A549 (cell line): ENCODE data around the gene IL2RG. TPM values are rescaled to one million over a fixed set of nuclear protein-coding genes. Genes with fewer than 3 reads are reported as not detected.

Source experiments
- ATAC-seq, 2 experiments: fragments of 200-7000 bp in 1 of 2; fragments of >200 bp in 1 of 2; cut with Nextera tagmentation in 1 of 2; cut with Tn5 transposase in 1 of 2; 3 replicates each; pipeline versions ENCODE4 v1.8.0 to v1.9.1; 2018 to 2020; ENCODE audit warnings: mild to moderate bottlenecking in 1 of 2, moderate library complexity in 1 of 2
- CTCF ChIA-PET: fragments of 300-600 bp; sonication (Branson Sonifier 250); formaldehyde crosslinking; extraction: SDS; loops from one replicate; lab custom pipeline; 2021; ENCODE audit warnings: antibody characterized with exemption, inconsistent platforms; lab: Yijun Ruan, JAX
- POLR2A ChIA-PET: fragments of 350-600 bp; formaldehyde crosslinking; extraction: SDS; loops from one replicate; lab custom pipeline; 2021; ENCODE audit warnings: antibody characterized with exemption, inconsistent platforms; lab: Yijun Ruan, JAX
- DNase-seq, 2 experiments: peaks; one replicate each; pipeline versions ENCODE4 v3.0.0 to v3.0.0-alpha.2; 2011 to 2016; ENCODE audit warnings: low read depth in 1 of 2, low spot score in 1 of 2
- FAIRE-seq: peaks from 2 replicates; lab custom pipeline; 2011; peaks lifted over from hg19 to GRCh38; lab: Jason Lieb, UNC
- H3K27ac ChIP-seq, 2 experiments: fragments of >200 bp; sonication (Bioruptor Twin); formaldehyde crosslinking; 3 replicates each; pipeline ENCODE4 v1.5.1; 2016 to 2017
- H3K4me1 ChIP-seq: fragments of >200 bp; sonication (Bioruptor Twin); formaldehyde crosslinking; 3 replicates; pipeline ENCODE4 v1.6.1; 2016
- H3K4me2 ChIP-seq: fragments of >200 bp; sonication (Bioruptor Twin); formaldehyde crosslinking; 3 replicates; pipeline ENCODE4 v1.6.1; 2016
- H3K4me3 ChIP-seq: fragments of >200 bp; sonication (Bioruptor Twin); formaldehyde crosslinking; 3 replicates; pipeline ENCODE4 v1.5.1; 2016
- H3K9me3 ChIP-seq: fragments of >200 bp; sonication (Bioruptor Twin); formaldehyde crosslinking; 3 replicates; pipeline ENCODE4 v1.6.1; 2016
- CBX2 ChIP-seq: fragments of 200-600 bp; sonication (generic); IDR thresholded peaks from 2 replicates; pipeline ENCODE4 v1.6.1; 2016; ENCODE audit warnings: low read depth, mild to moderate bottlenecking, borderline replicate concordance
- CBX8 ChIP-seq: fragments of 200-600 bp; sonication (generic); IDR thresholded peaks from 2 replicates; pipeline ENCODE4 v1.6.1; 2016
- CEBPB ChIP-seq, 2 experiments: fragments of >200 bp in 1 of 2; sonication (Bioruptor Twin) in 1 of 2; formaldehyde crosslinking in 1 of 2; IDR thresholded peaks; 2 replicates each; pipeline ENCODE4 v1.6.1; 2012 to 2016
- EP300 ChIP-seq, 2 experiments: fragments of >200 bp; sonication (Bioruptor Twin); formaldehyde crosslinking; IDR thresholded peaks; 2 replicates in 1 of 2; 3 replicates in 1 of 2; pipeline ENCODE4 v1.6.1; 2016 to 2017
- ESRRA ChIP-seq: fragments of 150-350 bp; IDR thresholded peaks from 2 replicates; pipeline ENCODE4 v1.6.1; 2014; ENCODE audit warnings: mild to moderate bottlenecking, low read length, borderline replicate concordance
- FOSL2 ChIP-seq, 2 experiments: fragments of 450-650 bp in 1 of 2; fragments of >200 bp in 1 of 2; sonication (Bioruptor Twin) in 1 of 2; formaldehyde crosslinking; IDR thresholded peaks; 2 replicates each; pipeline versions ENCODE4 v1.5.0 to v1.6.1; 2016 to 2020; ENCODE audit warnings: mild to moderate bottlenecking in 1 of 2, moderate library complexity in 1 of 2
- FOXS1 ChIP-seq: fragments of 250-450 bp; sonication (Bioruptor Pico); IDR thresholded peaks from 2 replicates; pipeline ENCODE4 v1.5.0; 2020; ENCODE audit warnings: mild to moderate bottlenecking, moderate library complexity
- GATA3 ChIP-seq: IDR thresholded peaks from 2 replicates; pipeline ENCODE4 v1.6.1; 2012; ENCODE audit warnings: borderline replicate concordance
- HEYL ChIP-seq: fragments of 250-450 bp; sonication (Bioruptor Pico); IDR thresholded peaks from 2 replicates; pipeline ENCODE4 v1.8.0; 2021; ENCODE audit warnings: mild to moderate bottlenecking, moderate library complexity
- HOXA7 ChIP-seq: fragments of 250-450 bp; sonication (Bioruptor Pico); IDR thresholded peaks from 2 replicates; pipeline ENCODE4 v1.5.0; 2020; ENCODE audit warnings: mild to moderate bottlenecking, moderate library complexity
- HOXB5 ChIP-seq: fragments of 250-450 bp; sonication (Bioruptor Pico); IDR thresholded peaks from 2 replicates; pipeline ENCODE4 v1.5.0; 2020; ENCODE audit warnings: mild to moderate bottlenecking, moderate library complexity
- KDM1A ChIP-seq: fragments of 200-600 bp; sonication (generic); IDR thresholded peaks from 2 replicates; pipeline ENCODE4 v1.6.1; 2016; ENCODE audit warnings: low read depth, mild to moderate bottlenecking
- KDM5A ChIP-seq: fragments of 200-600 bp; sonication (generic); IDR thresholded peaks from 2 replicates; pipeline ENCODE4 v1.6.1; 2016; ENCODE audit warnings: antibody characterized with exemption, mild to moderate bottlenecking
- MAFK ChIP-seq: fragments of 450-650 bp; IDR thresholded peaks from 2 replicates; pipeline ENCODE4 v1.6.1; 2014; ENCODE audit not compliant: partially characterized antibody
- MAZ ChIP-seq: fragments of 150-350 bp; IDR thresholded peaks from 2 replicates; pipeline ENCODE4 v1.6.1; 2014; ENCODE audit warnings: antibody characterized with exemption, low read depth, low read length, borderline replicate concordance
- NFE2L2 ChIP-seq: fragments of 150-350 bp; conservative IDR thresholded peaks from 2 replicates; pipeline ENCODE4 v1.6.1; 2014; ENCODE audit warnings: low read length
- NR3C1 ChIP-seq: fragments of >200 bp; sonication (Bioruptor Twin); formaldehyde crosslinking; IDR thresholded peaks from 3 replicates; pipeline ENCODE4 v1.6.1; 2017
- POLR2AphosphoS2 ChIP-seq: conservative IDR thresholded peaks from 2 replicates; pipeline ENCODE4 v1.6.1; 2012; ENCODE audit warnings: low read length, improper control_type of control experiment, inconsistent platforms
- RAD21 ChIP-seq, 2 experiments: fragments of >200 bp in 1 of 2; sonication (Bioruptor Twin) in 1 of 2; formaldehyde crosslinking in 1 of 2; IDR thresholded peaks in 1 of 2; conservative IDR thresholded peaks in 1 of 2; 2 replicates in 1 of 2; 3 replicates in 1 of 2; pipeline ENCODE4 v1.6.1; 2012 to 2018; ENCODE audit warnings: inconsistent platforms in 1 of 2
- RFX5 ChIP-seq: fragments of 450-650 bp; IDR thresholded peaks from 2 replicates; pipeline ENCODE4 v1.7.1; 2014; ENCODE audit warnings: antibody characterized with exemption, mild to moderate bottlenecking, moderate library complexity
- SMC3 ChIP-seq: fragments of >200 bp; sonication (Bioruptor Twin); formaldehyde crosslinking; IDR thresholded peaks from 3 replicates; pipeline ENCODE4 v1.6.1; 2018; ENCODE audit warnings: inconsistent platforms
- ZNF302 ChIP-seq: fragments of 250-450 bp; sonication (Bioruptor Pico); IDR thresholded peaks from 2 replicates; pipeline ENCODE4 v1.9.0; 2021; ENCODE audit warnings: inconsistent platforms, mild to moderate bottlenecking, moderate library complexity
- WGBS: methylation state at CpG from one replicate; pipeline ENCODE4 v1.1.6; 2017; ENCODE audit errors: missing lambda C conversion rate; 5-methylcytosine and 5-hydroxymethylcytosine counted together
- polyA plus RNA-seq, 4 experiments: library from polyadenylated mRNA; depleted of rRNA in 3 of 4; stranded (reverse); fragments of >200 nt; fragmentation: RNase III in 1 of 4; extraction: RNeasy Plus Mini Kit Qiagen cat#74134 plus additional on column Dnase treatment in 1 of 4; gene quantifications; 2 replicates in 3 of 4; 3 replicates in 1 of 4; pipeline ENCODE4 v1.2.3, GENCODE V29; 2011 to 2017
- TF ChIP-seq, protein P1 (sequence below): IDR thresholded peaks from 2 replicates; pipeline ENCODE4 v1.6.1; 2012
- TF ChIP-seq, protein P2 (sequence below): fragments of >200 bp; sonication (Bioruptor Twin); formaldehyde crosslinking; IDR thresholded peaks from 3 replicates; pipeline ENCODE4 v1.5.1; 2016

IL2RG gene
- polyA plus RNA-seq, 2 of the 4 experiments (the other 2 are of a cell fraction), result 0.22 to 0.23 TPM

DNA sequence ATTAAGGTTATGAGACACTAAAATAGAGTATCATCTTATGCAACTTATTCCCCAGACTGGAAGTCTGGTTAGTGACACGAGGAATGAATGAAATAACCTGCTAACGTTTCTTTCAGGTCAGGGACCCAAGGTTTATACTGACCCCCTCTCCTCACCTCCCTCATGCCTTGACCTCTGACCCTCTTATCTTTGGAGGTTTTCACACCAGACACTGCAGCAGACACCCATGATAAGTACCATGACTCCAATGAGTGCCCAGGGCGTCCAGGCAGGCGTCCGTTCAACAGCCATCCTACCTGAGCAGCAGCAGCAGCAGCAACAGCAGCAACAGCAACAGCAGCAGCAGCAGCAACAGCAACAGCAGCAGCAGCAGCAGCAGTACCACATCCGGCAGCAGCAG, 29.1 kb upstream of the IL2RG start:
- H3K4me1 ChIP-seq, result peaks cover under 1% of the 10 kb centered on the region; the same call in 2 of the 3 replicates
- ATAC-seq (no peak), FAIRE-seq (no peak), DNase-seq (no peak)
- H3K9me3 ChIP-seq, result no peaks in the 10 kb centered on the region
- WGBS, result 81% methylated on average over 5 of the region's 6 CpGs
- ChIA-PET POLR2A (no interaction called here), CTCF (interaction anchor here (0.9 to 1.1 kb wide), 3 partner anchors 12 to 108 kb away, joined by 3 read pairs; no protein-coding TSS in a partner anchor)
- H3K27ac ChIP-seq, result no peak overlapping the region
- no peak for TF ChIP-seq ZNF302
- TF ChIP-seq HOXB5, result no peak
- TF ChIP-seq CBX2, result no peak
- no peak for TF ChIP-seq MAZ
- H3K4me2 ChIP-seq, result no peak overlapping the region
- no peak overlapping the region for H3K4me3 ChIP-seq

DNA sequence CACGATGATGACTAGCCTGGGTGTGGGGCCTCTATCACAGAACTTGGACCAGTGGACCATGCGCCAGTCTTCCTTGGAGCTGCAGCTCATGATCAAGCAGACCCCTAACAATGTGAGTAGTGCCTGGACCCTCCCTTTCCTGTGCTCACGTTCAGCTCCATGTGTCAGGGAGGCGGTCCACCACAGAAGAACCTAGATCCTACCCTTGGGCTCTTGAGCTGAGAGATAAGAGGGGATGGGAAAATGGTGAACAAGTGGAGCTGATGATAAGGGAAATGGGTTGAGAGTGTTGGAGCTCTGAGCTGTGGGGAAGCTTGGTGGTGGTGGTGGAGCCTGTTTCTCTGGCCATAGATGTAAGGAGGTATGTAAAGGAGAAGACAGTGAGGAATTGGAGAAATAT, 20.1 kb upstream of the IL2RG start:
- TF ChIP-seq POLR2AphosphoS2 (no peak), EP300 (IDR thresholded peaks at IDR 0.05) (no peak), CBX2 (no peak), KDM5A (no peak), GATA3 (no peak), ESRRA (no peak), CEBPB (IDR thresholded peaks at IDR 0.05) (no peak), MAFK (no peak), NR3C1 (no peak), ZNF302 (no peak), KDM1A (no peak), RFX5 (no peak), NFE2L2 (no peak), CBX8 (no peak), HOXA7 (CRISPR knock-in tag) (no peak), HEYL (CRISPR knock-in tag) (no peak), FOXS1 (CRISPR knock-in tag) (no peak)
- TF ChIP-seq, protein P1, sequence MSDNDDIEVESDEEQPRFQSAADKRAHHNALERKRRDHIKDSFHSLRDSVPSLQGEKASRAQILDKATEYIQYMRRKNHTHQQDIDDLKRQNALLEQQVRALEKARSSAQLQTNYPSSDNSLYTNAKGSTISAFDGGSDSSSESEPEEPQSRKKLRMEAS, result no peak
- TF ChIP-seq, all 56 proteins: peak for 0
- WGBS, result 100% methylated on average over 4 of the region's 4 CpGs
- ChIA-PET CTCF (interaction anchor here (0.6 to 3.8 kb wide), 4 partner anchors 12 to 134 kb away, joined by 3 to 25 read pairs (median 4); partner anchors contain the start of gene MED12), POLR2A (no interaction called here)
- Histone ChIP-seq H3K4me2 (no peak overlapping the region), H3K4me3 (no peak overlapping the region), H3K27ac (no peak overlapping the region), H3K4me1 (no peaks in the 10 kb centered on the region; the same call in 2 of the 3 replicates), H3K9me3 (no peaks in the 10 kb centered on the region)
- ATAC-seq, result no peak
- no peak for FAIRE-seq
- DNase-seq, result no peak

DNA sequence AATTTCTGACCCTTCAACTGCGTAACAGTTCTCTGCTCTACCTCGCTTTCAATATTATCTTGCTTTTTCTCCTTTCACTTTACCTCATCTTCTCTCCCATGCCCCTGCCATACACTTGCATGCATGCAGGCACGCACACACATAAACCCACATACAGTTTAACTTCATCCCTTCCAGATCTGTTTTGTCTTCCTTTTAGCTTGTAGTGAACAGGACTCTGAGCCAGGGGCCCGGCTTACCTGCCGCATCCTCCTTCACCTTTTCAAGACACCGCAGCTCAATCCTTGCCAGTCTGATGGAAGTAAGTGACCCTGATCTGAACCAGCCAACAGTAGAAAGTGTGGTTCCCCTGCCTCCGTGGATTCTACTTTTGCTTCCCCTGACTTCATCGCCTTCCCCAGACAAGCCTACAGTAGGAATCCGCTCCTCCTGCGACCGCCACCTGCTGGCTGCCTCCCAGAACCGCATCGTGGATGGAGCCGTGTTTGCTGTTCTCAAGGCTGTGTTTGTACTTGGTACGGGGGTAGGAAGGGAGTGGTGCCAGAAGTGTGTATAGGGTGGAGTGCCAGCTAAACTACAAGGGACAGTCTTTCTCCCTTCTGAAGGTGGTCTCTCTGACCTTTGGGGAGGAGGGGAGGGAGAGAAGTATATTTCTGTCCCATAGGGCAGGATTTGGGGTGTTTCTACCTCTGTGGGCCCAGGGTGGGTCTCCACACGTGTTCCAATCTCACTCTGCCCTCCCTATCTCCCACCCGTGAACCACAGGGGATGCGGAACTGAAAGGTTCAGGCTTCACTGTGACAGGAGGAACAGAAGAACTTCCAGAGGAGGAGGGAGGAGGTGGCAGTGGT, 17.8 kb upstream of the IL2RG start:
- ATAC-seq, result peak; percentile 92 to 96
- ChIA-PET CTCF (interaction anchor here (0.5 to 3.8 kb wide), 23 partner anchors 10 to 148 kb away, joined by 3 to 25 read pairs (median 4); partner anchors contain the start of genes CXorf65, IL2RG and MED12), POLR2A (no interaction called here)
- DNase-seq, result peak; percentile 52 to 64
- TF ChIP-seq RAD21 (conservative IDR thresholded peaks at IDR 0.05 in 1 of 2, IDR thresholded peaks at IDR 0.05 in 1 of 2), result peak; percentile 56 to 66
- no peak for TF ChIP-seq CEBPB (IDR thresholded peaks at IDR 0.05)
- no peak for TF ChIP-seq FOSL2 (IDR thresholded peaks at IDR 0.05)
- TF ChIP-seq FOSL2 (CRISPR knock-in tag; IDR thresholded peaks at IDR 0.05), result no peak
- TF ChIP-seq SMC3, result peak; percentile 66
- TF ChIP-seq, protein P2, sequence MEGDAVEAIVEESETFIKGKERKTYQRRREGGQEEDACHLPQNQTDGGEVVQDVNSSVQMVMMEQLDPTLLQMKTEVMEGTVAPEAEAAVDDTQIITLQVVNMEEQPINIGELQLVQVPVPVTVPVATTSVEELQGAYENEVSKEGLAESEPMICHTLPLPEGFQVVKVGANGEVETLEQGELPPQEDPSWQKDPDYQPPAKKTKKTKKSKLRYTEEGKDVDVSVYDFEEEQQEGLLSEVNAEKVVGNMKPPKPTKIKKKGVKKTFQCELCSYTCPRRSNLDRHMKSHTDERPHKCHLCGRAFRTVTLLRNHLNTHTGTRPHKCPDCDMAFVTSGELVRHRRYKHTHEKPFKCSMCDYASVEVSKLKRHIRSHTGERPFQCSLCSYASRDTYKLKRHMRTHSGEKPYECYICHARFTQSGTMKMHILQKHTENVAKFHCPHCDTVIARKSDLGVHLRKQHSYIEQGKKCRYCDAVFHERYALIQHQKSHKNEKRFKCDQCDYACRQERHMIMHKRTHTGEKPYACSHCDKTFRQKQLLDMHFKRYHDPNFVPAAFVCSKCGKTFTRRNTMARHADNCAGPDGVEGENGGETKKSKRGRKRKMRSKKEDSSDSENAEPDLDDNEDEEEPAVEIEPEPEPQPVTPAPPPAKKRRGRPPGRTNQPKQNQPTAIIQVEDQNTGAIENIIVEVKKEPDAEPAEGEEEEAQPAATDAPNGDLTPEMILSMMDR, result peak; percentile 64
- TF ChIP-seq ZNF302, result no peak
- TF ChIP-seq MAFK, result no peak
- TF ChIP-seq POLR2AphosphoS2, result no peak
- Histone ChIP-seq H3K4me2 (no peak overlapping the region), H3K4me3 (no peak overlapping the region), H3K9me3 (no peaks in the 10 kb centered on the region), H3K27ac (no peak overlapping the region), H3K4me1 (no peaks in the 10 kb centered on the region; the same call in 2 of the 3 replicates)
- WGBS, result 35% methylated on average over 17 of the region's 18 CpGs
- peak; percentile 79 for FAIRE-seq
